ENCODE data around the gene SLC35G3.

GRCh38 chr17:35242158-35242804, 48.1 kb upstream of the SLC35G3 start:
- TF ChIP-seq CTCF (IDR thresholded peaks at IDR 0.05) (peak; percentile 46 to 73 (median 64)), POLR2A (IDR thresholded peaks at IDR 0.05) (peak; percentile 4 to 16)

All from Peyer's patch (tissue), 4 donors.